Upper lobe of right lung (tissue), 1 donor: ENCODE data around the gene QRFPR. TPM values are rescaled to one million over a fixed set of nuclear protein-coding genes. Genes with fewer than 3 reads are reported as not detected.

ENCODE experiments used
- ATAC-seq: fragments of 200-7000 bp; cut with Tn5 transposase; one replicate; pipeline ENCODE4 v1.9.1; 2020; ENCODE audit warnings: mild to moderate bottlenecking, moderate library complexity
- DNase-seq: peaks from one replicate; pipeline ENCODE4 v3.0.0-alpha.2; 2020
- H3K27ac ChIP-seq: fragments of 200-600 bp; one replicate; pipeline ENCODE4 v1.8.0; 2022
- H3K27me3 ChIP-seq: fragments of 200-600 bp; one replicate; pipeline ENCODE4 v1.8.0; 2022; ENCODE audit warnings: mild to moderate bottlenecking
- H3K36me3 ChIP-seq: fragments of 200-600 bp; one replicate; pipeline ENCODE4 v1.8.0; 2022
- H3K4me1 ChIP-seq: fragments of 200-600 bp; one replicate; pipeline ENCODE4 v1.8.0; 2022
- H3K4me3 ChIP-seq: fragments of 200-600 bp; one replicate; pipeline ENCODE4 v1.8.0; 2022; ENCODE audit warnings: mild to moderate bottlenecking
- H3K9me3 ChIP-seq: fragments of 200-600 bp; one replicate; pipeline ENCODE4 v1.8.0; 2022
- intact Hi-C: fragments of 100-400 bp; cut with DNase I; formaldehyde crosslinking; loops from one replicate; pipeline ENCODE4 v1.11.0; 2022
- total RNA-seq: library from RNA; stranded (reverse); fragmentation: NEBNext Ultra II Directional; extraction: Animal tissue kit (Norgen Biotek cat#: 25700); gene quantifications from one replicate; pipeline ENCODE4 v1.2.1, GENCODE V29; 2021
- TF ChIP-seq, protein P1 (sequence below): fragments of 200-600 bp; IDR thresholded peaks from one replicate; pipeline ENCODE4 v1.8.0; 2022; ENCODE audit warnings: antibody characterized with exemption
- donor health status: DM: no; HTN: yes; CAD: no; lungs with severe emphysema.

Gene QRFPR
- total RNA-seq, 1 donor from 2014 or later, result 0.32 TPM

DNA sequence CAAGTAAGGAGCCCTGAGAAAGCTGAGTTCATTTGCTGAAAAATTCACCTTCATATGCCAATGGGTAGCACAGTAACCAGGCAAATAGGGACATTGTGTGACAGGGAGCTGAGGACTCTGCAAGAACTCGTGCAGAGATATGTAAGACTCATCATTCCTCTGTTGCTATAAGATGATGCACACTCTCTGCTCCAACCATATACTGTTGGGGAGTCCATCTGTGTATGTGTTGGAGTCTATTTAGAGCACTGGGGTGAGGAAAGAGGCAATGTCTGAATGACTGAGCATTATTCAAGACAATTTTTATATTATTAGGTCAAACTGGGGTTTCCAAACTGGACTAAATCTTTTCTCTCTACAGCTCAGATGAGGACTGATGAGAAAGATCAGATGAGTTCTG lies 100.4 kb downstream of the QRFPR start:
- ATAC-seq (no peak), DNase-seq (no peak)

DNA sequence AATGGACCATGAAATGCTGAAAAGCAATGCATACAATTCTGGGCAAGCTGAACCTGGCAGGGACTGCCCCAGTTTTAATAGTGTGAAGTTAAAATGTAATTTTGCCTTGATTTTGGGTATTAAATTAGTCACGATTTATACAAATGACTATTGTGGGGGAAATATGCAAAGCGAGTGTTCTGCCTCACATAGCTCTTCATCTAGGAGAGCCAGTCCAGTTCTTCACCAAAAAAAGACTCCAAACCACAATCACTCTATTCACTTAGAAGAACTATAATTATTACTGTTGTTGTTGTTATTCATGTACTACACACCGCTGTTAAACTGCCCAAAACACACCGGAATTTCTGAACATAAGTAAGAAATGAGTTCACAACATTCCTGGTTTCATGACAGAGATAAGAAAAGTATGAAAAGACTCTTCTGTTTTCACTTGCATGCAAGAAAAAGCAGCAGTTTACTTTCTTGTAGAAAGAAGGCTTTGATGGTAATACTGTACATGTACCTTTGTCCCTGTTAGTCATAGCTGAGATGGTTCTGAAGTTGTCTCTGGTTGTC lies 101.9 kb downstream of the QRFPR start:
- intact Hi-C loops, result no loop called here
- no peak overlapping the region for H3K27ac ChIP-seq

More for the DNA sequence above, 100.4 kb downstream of the QRFPR start:
- Histone ChIP-seq H3K9me3 (no peaks in the 10 kb centered on the region), H3K27me3 (peaks cover 5% of the 10 kb centered on the region), H3K4me1 (no peaks in the 10 kb centered on the region), H3K4me3 (no peak overlapping the region), H3K27ac (no peak overlapping the region), H3K36me3 (no peaks in the 10 kb centered on the region)
- intact Hi-C loops, result no loop called here
- TF ChIP-seq, protein P1, sequence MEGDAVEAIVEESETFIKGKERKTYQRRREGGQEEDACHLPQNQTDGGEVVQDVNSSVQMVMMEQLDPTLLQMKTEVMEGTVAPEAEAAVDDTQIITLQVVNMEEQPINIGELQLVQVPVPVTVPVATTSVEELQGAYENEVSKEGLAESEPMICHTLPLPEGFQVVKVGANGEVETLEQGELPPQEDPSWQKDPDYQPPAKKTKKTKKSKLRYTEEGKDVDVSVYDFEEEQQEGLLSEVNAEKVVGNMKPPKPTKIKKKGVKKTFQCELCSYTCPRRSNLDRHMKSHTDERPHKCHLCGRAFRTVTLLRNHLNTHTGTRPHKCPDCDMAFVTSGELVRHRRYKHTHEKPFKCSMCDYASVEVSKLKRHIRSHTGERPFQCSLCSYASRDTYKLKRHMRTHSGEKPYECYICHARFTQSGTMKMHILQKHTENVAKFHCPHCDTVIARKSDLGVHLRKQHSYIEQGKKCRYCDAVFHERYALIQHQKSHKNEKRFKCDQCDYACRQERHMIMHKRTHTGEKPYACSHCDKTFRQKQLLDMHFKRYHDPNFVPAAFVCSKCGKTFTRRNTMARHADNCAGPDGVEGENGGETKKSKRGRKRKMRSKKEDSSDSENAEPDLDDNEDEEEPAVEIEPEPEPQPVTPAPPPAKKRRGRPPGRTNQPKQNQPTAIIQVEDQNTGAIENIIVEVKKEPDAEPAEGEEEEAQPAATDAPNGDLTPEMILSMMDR, result no peak

More for the DNA sequence above, 101.9 kb downstream of the QRFPR start:
- DNase-seq (no peak), ATAC-seq (no peak)
- Histone ChIP-seq H3K4me1 (no peaks in the 10 kb centered on the region), H3K27me3 (peaks cover 5% of the 10 kb centered on the region), H3K9me3 (no peaks in the 10 kb centered on the region), H3K36me3 (no peaks in the 10 kb centered on the region), H3K4me3 (no peak overlapping the region)
- TF ChIP-seq, protein P1, result no peak

Other genes with a start within 250 kb of the QRFPR start
- 2.3 TPM for gene TNIP3, start 216.7 kb downstream of the QRFPR start, total RNA-seq